Fibroblast of the aortic adventitia (primary cell): Measurements from ENCODE around the gene GK. TPM values are rescaled to one million over a fixed set of nuclear protein-coding genes. Genes with fewer than 3 reads are reported as not detected.
"Not testable (repeated sequence)": the region's sequence is repeated elsewhere in the genome, so short reads cannot be mapped to it uniquely, and the experiment has no call there.

ENCODE experiments used
- DNase-seq: peaks from one replicate; pipeline ENCODE4 v3.0.0-alpha.2; 2010; ENCODE audit warnings: low read depth
- H3K4me3 ChIP-seq: 2 replicates; pipeline ENCODE4 v1.5.1; 2011; ENCODE audit warnings: low read depth, mild to moderate bottlenecking, control low read depth, low read length, moderate library complexity
- total RNA-seq: library from RNA; depleted of rRNA; stranded (reverse); fragments of >200 nt; gene quantifications from 2 replicates; pipeline ENCODE4 v1.2.3, GENCODE V29; 2012; ENCODE audit warnings: low replicate concordance
- TF ChIP-seq, protein P1 (sequence below): IDR thresholded peaks from 2 replicates; pipeline ENCODE4 v1.5.1; 2011; ENCODE audit warnings: mild to moderate bottlenecking, low read length, control low read depth, inconsistent platforms; ENCODE audit not compliant: insufficient read depth

GK gene
- total RNA-seq, 1 donor, result 17.7 TPM

DNA sequence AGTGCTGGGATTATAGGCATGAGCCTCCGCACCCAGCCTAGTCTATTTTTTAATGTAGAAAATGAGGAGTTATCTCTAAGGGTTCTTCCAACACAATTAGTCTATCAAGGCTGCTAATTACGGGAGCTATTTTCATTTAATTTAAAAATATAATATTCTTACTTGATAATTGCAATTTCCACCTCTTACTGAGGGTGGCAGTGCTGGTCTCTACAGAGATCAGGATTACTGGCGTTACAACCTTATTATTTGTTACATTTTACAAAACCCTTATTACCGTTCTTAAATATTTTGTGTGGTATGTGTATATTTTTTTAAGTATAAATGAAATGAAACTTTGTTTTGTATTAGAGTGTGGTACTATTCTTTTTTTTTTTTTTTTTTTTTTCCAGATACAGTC lies 17.6 kb upstream of the GK start:
- DNase-seq, result peak; percentile 33
- TF ChIP-seq, protein P1, sequence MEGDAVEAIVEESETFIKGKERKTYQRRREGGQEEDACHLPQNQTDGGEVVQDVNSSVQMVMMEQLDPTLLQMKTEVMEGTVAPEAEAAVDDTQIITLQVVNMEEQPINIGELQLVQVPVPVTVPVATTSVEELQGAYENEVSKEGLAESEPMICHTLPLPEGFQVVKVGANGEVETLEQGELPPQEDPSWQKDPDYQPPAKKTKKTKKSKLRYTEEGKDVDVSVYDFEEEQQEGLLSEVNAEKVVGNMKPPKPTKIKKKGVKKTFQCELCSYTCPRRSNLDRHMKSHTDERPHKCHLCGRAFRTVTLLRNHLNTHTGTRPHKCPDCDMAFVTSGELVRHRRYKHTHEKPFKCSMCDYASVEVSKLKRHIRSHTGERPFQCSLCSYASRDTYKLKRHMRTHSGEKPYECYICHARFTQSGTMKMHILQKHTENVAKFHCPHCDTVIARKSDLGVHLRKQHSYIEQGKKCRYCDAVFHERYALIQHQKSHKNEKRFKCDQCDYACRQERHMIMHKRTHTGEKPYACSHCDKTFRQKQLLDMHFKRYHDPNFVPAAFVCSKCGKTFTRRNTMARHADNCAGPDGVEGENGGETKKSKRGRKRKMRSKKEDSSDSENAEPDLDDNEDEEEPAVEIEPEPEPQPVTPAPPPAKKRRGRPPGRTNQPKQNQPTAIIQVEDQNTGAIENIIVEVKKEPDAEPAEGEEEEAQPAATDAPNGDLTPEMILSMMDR, result peak; percentile 31
- no peak overlapping the region for H3K4me3 ChIP-seq

DNA sequence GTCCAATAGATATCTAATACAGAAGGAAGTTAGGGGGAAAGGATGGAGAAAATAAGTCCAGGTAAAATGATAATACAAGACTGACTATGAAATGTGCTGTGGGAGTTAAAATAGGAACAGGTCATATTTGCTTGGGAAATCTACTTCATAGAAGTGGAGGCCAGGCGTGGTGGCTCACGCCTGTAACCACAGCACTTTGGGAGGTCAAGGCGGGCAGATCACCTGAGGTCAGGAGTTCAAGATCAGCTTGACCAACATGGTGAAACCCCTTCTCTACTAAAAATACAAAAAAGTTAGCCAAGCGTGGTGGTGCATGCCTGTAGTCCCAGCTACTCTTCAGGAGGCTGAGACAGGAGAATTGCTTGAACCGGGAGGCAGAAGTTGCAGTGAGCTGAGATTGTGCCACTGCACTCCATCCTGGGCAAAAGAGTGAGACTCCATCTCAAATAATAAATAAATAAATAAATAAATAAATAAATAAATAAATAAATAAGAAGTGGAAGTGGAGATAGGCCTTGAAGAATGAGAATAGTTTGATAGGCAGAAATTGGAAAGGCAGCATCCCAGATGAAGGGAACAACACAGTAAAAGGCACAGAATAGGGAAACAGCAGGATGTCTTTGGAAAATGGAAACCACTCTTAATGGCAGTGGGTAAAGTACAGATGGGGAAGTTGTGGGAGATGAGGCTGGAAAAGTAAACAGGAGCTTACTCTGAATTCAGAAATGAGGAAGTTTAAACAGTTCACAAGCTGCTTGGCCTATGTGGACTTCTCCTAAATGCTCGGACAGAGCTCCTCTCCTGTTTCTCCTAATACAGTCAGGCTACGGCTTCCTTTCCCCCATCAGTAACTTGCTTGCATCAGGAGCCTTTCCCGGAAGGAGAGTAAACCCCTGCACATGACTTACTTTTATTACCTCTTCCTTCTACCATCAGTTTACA lies 15.1 kb upstream of the GK start:
- DNase-seq, result no peak
- TF ChIP-seq, protein P1, result no peak
- H3K4me3 ChIP-seq, result no peak overlapping the region

DNA sequence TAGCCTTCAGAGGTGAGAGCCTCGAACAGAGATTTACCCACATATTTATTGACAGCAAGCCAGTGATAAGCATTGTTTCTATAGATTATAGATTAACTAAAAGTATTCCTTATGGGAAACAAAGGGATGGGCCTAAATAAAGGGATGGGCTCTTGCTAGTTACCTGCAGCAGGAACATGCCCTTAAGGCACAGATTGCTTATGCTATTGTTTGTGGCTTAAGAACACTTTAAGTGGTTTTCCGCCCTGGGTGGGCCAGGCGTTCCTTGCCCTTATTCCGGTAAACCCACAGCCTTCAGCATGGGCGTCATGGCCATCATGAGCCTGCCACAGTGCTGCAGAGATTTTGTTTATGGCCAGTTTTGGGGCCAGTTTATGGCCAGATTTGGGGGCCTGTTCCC lies 13.5 kb upstream of the GK start:
- not testable (repeated sequence) for H3K4me3 ChIP-seq, DNase-seq

DNA sequence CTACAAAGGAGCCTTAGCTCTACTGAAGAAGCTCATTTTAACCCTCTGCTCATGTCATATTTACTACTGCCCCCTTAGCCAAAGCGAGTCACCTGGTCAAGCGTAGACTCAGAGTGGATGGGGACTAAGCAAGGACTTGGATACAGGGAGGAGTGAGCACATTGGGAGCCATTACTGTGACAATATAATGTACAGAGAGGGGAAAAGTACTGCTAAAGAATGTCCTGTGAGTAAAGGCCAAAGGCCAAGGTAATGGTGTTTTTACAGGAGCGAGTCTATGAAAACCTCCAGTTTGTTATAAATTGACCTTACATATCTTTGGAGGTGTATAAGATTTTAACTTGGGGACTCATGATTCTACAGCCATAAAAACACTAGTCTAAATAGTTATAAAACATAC lies 10.6 kb upstream of the GK start:
- no peak overlapping the region for H3K4me3 ChIP-seq
- DNase-seq, result no peak
- TF ChIP-seq, protein P1, result no peak

DNA sequence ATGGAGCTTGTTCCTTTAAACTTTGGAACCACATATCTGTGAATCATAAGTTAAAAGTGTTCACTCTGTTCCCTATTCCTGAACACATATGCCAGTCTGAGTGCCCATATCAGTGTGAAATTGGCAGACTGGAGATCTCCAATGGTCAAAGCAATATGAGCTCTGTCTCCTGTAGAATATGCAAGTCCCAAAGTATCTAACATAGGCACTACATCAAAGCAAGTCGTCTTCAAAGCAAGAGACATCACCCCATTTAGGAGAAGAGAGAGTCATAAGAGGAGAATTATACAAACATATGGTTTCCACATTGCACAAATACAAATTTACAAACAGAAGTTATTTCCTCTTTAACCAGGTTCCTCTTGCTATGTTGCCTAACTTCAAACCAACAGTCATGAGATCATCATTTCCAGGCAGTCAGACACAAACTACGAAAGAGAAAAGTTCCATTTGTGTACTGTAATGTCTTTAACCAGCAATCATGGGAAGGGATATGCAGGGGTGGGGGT lies 9.9 kb upstream of the GK start:
- TF ChIP-seq, protein P1, result no peak
- H3K4me3 ChIP-seq, result no peak overlapping the region
- peak; percentile 44 for DNase-seq

DNA sequence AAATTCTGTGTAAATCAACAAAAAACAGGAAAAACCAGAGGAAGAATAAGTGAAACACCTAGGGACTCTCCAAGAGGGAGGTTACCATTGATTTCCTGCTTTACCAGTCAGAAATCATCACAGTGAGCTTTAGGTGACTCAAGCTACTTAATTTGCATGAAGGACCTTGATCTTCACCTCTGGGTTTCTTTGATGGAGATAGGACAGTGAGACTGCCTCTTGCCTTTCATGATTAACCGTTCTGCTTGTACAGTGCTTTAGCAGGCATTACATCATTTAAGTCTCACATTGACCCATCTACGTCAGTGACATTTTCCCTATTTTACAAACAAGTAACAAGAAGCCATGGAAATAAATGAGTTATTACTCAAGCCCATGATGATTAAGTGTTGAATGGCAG lies 3.4 kb upstream of the GK start:
- DNase-seq, result no peak
- TF ChIP-seq, protein P1, result no peak
- no peak overlapping the region for H3K4me3 ChIP-seq

DNA sequence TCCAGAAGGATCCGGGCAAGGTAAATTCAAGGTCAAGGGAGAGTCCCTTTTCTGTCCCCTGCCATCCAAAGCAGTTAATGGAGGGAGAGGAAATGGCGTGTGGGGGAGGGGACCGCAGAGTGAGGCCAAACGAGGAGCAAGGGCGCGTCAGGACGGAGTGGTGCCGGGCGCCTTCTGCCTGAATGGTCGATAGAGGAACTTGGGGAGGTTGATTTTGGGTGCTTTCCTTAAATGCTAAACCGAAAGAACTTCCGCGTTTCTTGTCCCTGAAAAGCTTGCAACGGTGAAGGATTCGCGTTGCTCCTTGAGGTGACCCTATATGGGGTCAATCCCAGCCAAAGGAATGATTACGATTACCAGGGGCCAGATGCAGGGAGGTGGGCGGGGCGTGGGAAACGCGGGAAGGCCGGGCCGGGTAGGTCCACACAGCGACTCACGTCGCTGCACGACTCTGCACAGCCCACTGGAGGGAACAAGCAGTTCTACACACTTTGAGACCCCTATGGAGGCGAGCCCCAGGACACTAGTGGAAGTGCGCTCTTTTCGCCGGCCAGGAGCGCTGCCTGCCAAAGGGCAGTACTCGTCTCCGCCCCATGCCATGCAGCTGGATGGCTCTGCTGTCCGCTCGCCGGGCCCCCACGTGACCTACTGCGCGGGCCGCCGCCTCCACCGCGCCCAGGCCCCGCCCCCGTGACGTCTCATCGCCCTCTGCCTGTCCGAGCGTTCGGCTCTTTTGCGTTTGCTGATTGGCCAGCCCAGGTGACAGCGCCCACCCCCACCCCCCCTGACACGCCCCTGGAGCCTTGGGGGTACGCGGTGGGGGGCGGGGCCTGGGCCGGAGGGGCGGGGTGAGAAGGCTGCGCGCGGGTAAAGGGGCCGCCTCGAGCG lies 452 bp upstream of the GK start:
- H3K4me3 ChIP-seq, result peak overlapping the region; percentile 82
- peak; percentile 90 for DNase-seq
- TF ChIP-seq, protein P1, result no peak

DNA sequence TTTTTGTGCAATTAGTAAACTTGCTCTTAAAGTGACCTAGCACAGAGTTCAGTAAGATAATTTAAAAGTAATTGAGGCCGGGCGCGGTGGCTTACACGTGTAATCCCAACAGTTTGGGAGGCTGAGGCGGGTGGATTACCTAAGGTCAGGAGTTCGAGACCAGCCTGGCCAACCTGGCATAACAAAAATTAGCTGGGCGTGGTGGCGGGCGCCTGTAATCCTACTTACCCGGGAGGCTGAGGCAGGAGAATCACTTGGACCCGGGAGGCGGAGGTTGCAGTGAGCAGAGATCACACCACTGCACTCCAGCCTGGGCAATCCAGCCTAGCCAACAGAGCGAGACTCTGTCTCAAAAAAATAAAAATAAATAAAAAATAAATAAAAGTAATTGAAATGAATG lies 1.2 kb downstream of the GK start:
- not testable (repeated sequence) for DNase-seq
- peak overlapping the region; percentile 66 for H3K4me3 ChIP-seq
